ENCODE measurements around the gene SNORC.
"Not testable (repeated sequence)": the region's sequence is repeated elsewhere in the genome, so short reads cannot be mapped to it uniquely, and the experiment has no call there.

The SNORC gene

GRCh38 chr2:232870018-232870765, at the start of gene SNORC:
SNORC (plus strand) TSS chr2:232870264; CDS start chr2:232870342, 78 bp downstream.
- no peak for DNase-seq

GRCh38 chr2:232829988-232830387, 40.1 kb upstream of the SNORC start:
- no peak for DNase-seq

DNA sequence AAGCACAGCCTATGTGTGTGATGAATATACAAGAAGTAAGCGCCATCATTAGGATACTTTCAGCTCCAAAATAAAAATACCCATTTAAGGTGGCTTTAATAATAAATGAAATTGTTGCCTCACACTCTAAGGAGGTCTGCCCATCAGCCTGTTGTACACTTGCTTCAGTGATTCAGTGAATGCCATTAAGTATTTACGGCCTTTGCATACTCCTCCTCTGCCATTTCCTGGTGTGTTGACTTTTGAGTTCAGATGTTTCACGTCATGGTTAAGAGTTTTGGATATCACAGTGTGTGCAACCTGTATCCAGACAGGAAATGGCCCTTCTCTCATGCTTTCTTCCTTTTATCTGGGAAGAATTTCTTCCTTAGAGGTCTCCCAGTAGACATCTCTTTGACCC, 38.6 kb upstream of the SNORC start:
- no peak for DNase-seq

GRCh38 chr2:232833830-232834229, 36.2 kb upstream of the SNORC start:
- no peak for DNase-seq

GRCh38 chr2:232835687-232836208, 34.3 kb upstream of the SNORC start:
- DNase-seq: no peak

DNA sequence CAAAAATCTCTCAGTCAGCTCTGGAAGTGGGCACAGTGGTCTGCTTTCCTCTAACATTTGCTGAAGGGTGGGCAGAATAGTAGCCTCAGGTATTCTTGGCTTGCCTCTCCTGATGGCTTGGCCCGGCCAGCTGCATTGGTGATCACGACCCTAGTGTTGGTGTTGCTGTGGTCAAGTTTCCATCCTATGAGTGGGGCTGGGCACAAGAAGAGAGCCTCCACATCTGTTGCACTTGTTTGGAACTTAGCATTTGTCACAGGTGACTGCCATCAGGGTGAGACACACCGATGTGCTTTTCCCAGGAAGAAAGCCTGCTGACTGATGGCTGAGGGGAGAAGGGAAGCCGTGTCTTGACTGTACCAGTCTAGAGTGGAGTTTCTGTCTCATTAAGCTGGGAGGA, 33.1 kb upstream of the SNORC start:
- DNase-seq: no peak

DNA sequence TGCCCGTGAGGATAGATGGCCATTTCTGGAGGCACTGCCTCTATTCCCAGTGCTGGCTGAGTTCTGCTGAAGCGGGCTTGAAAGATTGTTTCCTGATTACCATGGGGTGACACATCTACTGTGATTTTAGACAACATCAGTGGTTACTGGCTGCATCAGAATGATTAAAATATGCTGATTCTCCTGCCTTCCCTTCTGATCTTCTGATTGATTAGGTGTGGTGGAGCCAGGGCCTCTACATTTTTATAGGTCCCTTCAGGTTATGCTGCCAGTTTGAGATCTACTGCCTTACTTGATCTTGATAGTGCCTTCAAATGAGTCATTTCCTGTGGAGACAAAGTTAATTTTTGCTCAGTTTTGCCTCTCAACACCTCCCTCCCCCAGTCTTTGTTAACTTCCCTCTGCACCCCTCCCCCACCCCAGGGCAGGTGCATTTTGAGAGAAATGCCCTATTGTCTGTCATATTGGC, 31.6 kb upstream of the SNORC start:
- peak; percentile 62 for DNase-seq

DNA sequence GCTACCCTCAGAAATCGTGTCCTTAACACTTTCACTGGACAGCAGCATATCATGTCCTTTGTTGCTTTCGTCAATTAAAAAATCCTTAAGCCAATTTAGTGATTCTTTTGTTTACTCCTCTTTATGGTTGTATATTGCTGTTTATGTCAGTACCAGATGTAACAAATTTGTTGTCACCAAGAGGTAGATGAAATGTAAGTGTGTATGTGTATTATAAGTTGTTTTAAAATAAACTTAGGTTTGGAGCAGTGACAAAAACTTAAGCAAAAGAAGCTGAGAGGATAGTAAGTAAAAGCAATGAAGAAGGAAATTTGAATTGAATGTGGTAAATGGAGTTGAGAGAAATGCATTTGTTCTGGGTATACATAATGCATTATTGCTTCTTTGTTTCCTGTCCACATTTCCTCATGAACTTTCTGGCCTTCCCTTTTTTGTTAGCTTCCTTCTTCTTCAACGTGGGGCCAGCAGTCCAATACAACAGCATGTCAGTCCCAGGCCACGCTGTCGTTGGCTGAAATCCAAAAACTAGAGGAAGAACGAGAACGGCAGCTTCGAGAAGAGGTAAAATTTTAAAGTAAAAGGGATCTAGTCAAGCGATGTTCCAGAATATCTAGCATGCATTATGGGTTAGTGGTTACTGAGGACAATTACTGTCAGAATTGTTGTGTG, 30.5 kb upstream of the SNORC start:
- no peak for DNase-seq

GRCh38 chr2:232842689-232843088, 27.4 kb upstream of the SNORC start:
- DNase-seq: no peak

GRCh38 chr2:232843834-232844233, 26.2 kb upstream of the SNORC start:
- DNase-seq: no peak

- no peak for DNase-seq
Observed at GRCh38 chr2:232846055-232846454, 24.0 kb upstream of the SNORC start.

GRCh38 chr2:232850039-232850438, 20.0 kb upstream of the SNORC start:
- DNase-seq: no peak

DNA sequence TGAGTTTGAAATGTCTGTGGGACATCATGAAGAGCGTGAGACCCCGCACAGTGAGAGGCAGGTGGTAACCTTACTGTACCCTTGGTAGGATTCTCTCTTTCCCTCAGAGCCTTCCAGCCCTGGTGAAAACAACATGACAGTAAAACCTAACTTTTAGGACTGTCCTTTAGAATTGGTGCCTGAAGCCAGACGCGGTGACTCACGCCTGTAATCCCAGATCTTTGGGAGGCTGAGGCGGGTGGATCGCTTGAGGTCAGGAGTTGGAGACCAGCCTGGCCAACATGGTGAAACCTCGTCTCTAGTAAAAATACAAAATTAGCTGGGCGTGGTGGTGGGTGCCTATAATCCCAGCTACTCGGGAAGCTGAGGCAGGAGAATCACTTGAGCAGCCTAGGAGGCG, 18.0 kb upstream of the SNORC start:
- not testable (repeated sequence) for DNase-seq

- no peak for DNase-seq
Observed at GRCh38 chr2:232852676-232853075, 17.4 kb upstream of the SNORC start.

DNA sequence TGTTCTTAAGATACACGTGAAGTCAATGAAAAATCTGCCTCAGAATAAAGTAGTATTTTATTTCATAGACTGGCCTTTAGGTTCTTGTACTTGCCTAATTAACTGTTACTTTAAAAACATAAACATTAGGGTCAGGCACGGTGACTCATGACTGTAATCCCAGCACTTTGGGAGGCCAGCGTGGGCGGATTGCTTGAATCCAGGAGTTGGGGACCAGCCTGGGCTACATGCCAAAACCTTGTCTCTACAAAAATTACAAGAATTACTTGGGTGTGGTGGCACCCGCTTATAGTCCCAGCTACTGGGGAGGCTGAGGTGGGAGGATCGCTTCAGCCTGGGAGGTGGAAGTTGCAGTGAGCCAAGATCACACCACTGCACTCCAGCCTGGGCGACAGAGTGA, 16.0 kb upstream of the SNORC start:
- no peak for DNase-seq

DNA sequence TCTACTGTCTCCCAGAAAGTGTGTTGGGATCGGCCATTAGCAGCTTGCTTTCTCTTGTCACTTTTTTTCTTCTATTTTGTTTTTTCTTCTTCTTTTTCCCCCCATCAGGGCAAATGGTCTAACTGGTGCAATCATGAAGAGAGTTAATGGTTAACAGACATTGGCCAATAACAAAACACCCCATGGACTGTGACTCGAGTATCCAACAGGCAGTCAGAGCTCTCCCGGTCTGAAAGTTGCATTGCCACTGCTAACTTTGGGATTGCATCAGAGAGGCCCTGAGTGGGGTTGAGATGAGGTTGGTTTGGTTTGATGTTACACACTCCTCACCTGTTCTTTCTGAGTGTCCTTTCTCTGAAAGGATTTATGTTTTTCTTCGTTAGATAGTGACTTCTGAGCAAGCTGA, 12.9 kb upstream of the SNORC start:
- DNase-seq: no peak

DNA sequence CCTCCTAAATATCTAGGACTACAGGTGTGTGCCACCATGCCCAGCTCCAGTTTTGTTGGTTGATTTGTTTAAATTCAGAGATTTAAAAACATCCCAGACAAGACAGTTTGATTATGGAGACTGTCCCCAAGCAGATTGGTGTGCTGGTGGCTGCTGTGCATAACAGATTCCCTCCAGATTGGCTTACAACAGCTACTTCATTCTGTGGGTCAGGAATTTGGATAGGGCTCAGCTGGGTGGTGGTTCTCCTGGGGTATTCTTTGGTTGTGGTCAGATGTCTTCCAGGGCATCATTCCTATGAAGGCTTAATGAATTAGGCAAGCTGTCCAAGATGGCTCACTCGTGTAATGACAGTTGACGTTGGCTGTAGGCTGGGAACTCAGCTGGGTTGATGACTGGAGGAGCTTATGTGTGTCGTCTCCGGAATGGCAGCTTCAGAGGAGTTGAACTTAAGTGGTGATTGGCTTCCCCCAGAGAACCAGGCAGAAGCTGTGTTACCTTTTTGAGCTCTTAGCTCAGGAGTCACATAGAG, 10.6 kb upstream of the SNORC start:
- no peak for DNase-seq

DNA sequence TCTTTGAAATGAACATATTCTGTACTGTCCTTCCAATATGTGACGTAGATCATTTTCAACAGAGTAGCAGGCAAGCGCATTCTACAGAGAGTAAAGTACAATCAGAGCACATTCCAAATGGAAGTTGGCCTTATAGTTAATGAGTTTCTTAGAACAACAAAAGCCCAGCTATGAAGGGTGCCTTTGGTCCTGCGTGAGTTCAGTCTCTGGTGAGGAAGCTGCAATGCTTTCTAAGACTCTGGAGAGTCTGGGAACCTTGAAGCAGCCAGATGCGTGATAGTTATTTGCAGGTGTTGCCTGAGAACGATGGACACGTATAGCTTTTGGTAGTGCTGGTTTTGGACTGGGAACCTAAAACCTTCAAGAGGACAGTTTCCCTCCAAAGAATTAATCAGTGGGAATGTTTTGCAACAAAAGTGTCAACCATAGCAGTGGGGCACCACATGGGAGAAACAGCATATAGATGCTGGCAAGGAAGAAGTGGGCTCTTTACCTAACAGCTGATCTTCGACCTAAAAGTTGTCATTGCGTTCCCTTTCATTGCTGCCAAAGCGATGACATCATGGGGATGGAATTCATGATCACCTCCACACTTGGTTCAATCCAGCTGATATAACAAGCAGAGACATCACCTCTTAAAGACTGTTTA, 9.3 kb upstream of the SNORC start:
- DNase-seq: no peak

DNA sequence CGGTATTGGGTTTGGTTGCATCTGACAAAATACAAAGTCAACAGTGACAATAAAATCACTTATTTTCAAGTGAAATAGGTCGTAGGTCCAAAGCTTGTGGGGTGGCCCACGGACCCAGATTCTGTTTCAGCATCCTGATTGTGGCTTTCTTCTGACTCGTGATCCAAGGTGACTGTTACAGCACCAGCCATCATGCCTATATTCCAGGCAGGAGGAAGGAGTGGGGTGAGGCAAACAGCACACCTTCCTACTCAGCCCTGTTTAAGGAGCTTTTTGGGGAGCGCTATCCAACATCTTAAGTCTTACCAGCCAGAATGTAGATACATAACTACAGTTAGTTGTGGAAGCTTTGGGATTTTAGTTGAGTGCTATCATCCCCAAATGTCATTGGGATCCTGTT, 8.7 kb upstream of the SNORC start:
- no peak for DNase-seq

DNA sequence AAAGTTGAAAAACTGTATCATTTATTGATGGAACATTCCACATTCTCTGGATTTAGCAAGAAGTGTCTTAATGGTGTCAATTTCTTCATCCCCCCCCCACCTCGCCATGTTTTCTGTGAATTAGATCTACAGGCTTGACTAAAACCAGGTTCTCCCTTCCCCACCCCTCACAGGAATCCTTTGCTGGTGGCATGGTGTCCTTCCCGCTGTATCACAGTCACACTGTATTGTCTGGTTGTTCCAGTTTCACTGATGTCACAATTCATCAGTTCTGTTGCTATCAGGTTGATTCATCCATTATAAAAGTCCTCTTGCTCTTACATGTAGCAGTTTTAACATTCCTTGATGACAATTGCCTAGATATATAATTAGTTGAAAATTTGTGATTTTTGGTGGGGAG, 6.1 kb upstream of the SNORC start:
- DNase-seq: no peak

- DNase-seq: no peak
Observed at GRCh38 chr2:232865165-232865564, 4.9 kb upstream of the SNORC start.

DNA sequence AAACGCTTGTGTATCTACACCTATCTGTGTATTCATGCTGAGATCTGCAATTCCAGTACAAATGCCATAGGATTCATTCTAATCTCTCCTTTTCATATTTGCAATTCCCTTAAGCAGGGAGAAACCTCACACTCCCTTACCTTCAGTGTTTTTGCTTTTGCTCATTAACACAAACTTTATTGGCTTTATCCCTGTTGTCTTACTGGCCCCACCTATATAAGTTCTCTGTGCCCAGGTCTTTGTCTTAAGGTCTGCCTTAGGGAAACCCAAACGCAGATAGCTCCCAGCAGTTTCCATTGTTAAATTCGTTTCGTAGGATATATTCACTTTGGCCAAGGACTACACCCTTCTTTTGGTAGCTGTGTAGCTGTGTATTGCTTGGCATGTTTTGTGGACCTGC, 4.0 kb upstream of the SNORC start:
- DNase-seq: no peak
